Body of pancreas (tissue), 4 donors: ENCODE data around the gene ENO4. TPM values are rescaled to one million over a fixed set of nuclear protein-coding genes. Genes with fewer than 3 reads are reported as not detected.

Source experiments
- ATAC-seq: fragments of 150-250 bp; one replicate; pipeline ENCODE4 v1.9.1; 2016
- DNase-seq, 4 donors: peaks; one replicate each; pipeline ENCODE4 v3.0.0-alpha.2; 2019
- H3K27ac ChIP-seq, 4 donors: fragments of 200-600 bp; sonication (generic); 1 replicate in 3 of 4; 2 replicates in 1 of 4; pipeline versions ENCODE4 v1.5.1 to v1.6.1; 2016 to 2019; ENCODE audit warnings: mild to moderate bottlenecking in 1 of 4, mixed read lengths in 1 of 4, moderate library complexity in 1 of 4
- H3K27me3 ChIP-seq, 2 donors: fragments of 200-600 bp; sonication (generic); one replicate each; pipeline ENCODE4 v1.6.0; 2016; ENCODE audit warnings: mild to moderate bottlenecking in 1 of 2
- H3K36me3 ChIP-seq, 2 donors: fragments of 200-600 bp; sonication (generic); replicated peaks in 1 of 2; 2 replicates each; pipeline ENCODE4 v1.5.1; 2016; ENCODE audit warnings: low read depth in 2 of 2; ENCODE audit not compliant: insufficient read depth in 1 of 2
- H3K4me1 ChIP-seq: fragments of 200-600 bp; sonication (generic); one replicate; pipeline ENCODE4 v1.6.0; 2016
- H3K4me3 ChIP-seq, 2 donors: fragments of 200-600 bp; sonication (generic); 1 replicate in 1 of 2; 2 replicates in 1 of 2; pipeline ENCODE4 v1.5.1; 2016 to 2019
- H3K9me3 ChIP-seq, 3 donors: fragments of 200-600 bp; sonication (generic); 1 replicate in 2 of 3; 2 replicates in 1 of 3; pipeline ENCODE4 v1.5.1; 2016
- CTCF ChIP-seq, 7 experiments: fragments of 450-650 bp in 4 of 7; fragments of 200-600 bp in 3 of 7; sonication (generic) in 3 of 7; IDR thresholded peaks; one replicate each; pipeline ENCODE4 v1.5.1; 2016 to 2019; ENCODE audit warnings: antibody characterized with exemption in 7 of 7
- POLR2A ChIP-seq, 3 donors: fragments of 450-650 bp; IDR thresholded peaks; one replicate each; pipeline ENCODE4 v1.6.1; 2016; ENCODE audit warnings: antibody characterized with exemption in 3 of 3, mild to moderate bottlenecking in 2 of 3
- WGBS, 2 donors: methylation state at CpG; one replicate each; pipeline ENCODE4 v1.1.5; 2017; 5-methylcytosine and 5-hydroxymethylcytosine counted together
- intact Hi-C: fragments of 100-400 bp; cut with DNase I; formaldehyde crosslinking; loops from one replicate; pipeline ENCODE4 v1.15.1; 2023
- total RNA-seq, 2 donors: library from RNA; depleted of rRNA; stranded (reverse); fragments of >200 nt; gene quantifications; one replicate each; pipeline ENCODE4 v1.1.0, GENCODE V29; 2016

ENO4 gene
- total RNA-seq, 2 donors from 2014 or later = 1.0 TPM; not detected in 1

GRCh38 chr10:116868198-116868676 is 18.9 kb downstream of the ENO4 start:
- Histone ChIP-seq H3K4me3 (no peak overlapping the region), H3K27me3 (no peaks in the 10 kb centered on the region), H3K4me1 (no peaks in the 10 kb centered on the region), H3K9me3 (no peaks in the 10 kb centered on the region), H3K27ac (no peak overlapping the region), H3K36me3 (no peaks in the 10 kb centered on the region)
- DNase-seq (no peak), ATAC-seq (no peak)
- TF ChIP-seq POLR2A (IDR thresholded peaks at IDR 0.05) = no peak
- no peak for TF ChIP-seq CTCF (IDR thresholded peaks at IDR 0.05)
- intact Hi-C loops = no loop called here
- 67 to 70% methylated on average over 4 of the region's 4 CpGs for WGBS, 2 donors

- DNase-seq = no peak
- H3K27me3 ChIP-seq = no peaks in the 10 kb centered on the region
- H3K27ac ChIP-seq = no peak overlapping the region
- H3K9me3 ChIP-seq = no peaks in the 10 kb centered on the region
- WGBS, 2 donors = 32 to 36% methylated on average over 3 to 4 of the region's 4 CpGs
- no peak overlapping the region for H3K4me3 ChIP-seq
- TF ChIP-seq CTCF (IDR thresholded peaks at IDR 0.05) (no peak), POLR2A (IDR thresholded peaks at IDR 0.05) (no peak)
- intact Hi-C loops = no loop called here
- ATAC-seq = no peak
- no peaks in the 10 kb centered on the region for H3K36me3 ChIP-seq
- H3K4me1 ChIP-seq = no peaks in the 10 kb centered on the region
Measured at GRCh38 chr10:116868722-116869121, 19.4 kb downstream of the ENO4 start.

GRCh38 chr10:116870949-116871348 is 21.6 kb downstream of the ENO4 start:
- H3K27me3 ChIP-seq = no peaks in the 10 kb centered on the region
- H3K4me3 ChIP-seq = no peak overlapping the region
- no peaks in the 10 kb centered on the region for H3K9me3 ChIP-seq
- H3K4me1 ChIP-seq = no peaks in the 10 kb centered on the region
- H3K36me3 ChIP-seq = no peaks in the 10 kb centered on the region
- intact Hi-C loops = no loop called here
- DNase-seq (no peak), ATAC-seq (no peak)
- no peak overlapping the region for H3K27ac ChIP-seq
- WGBS, 2 donors = 83 to 92% methylated on average over 2 of the region's 2 CpGs
- no peak for TF ChIP-seq POLR2A (IDR thresholded peaks at IDR 0.05)
- no peak for TF ChIP-seq CTCF (IDR thresholded peaks at IDR 0.05)

GRCh38 chr10:116873134-116873533 is 23.8 kb downstream of the ENO4 start:
- no peaks in the 10 kb centered on the region for H3K27me3 ChIP-seq
- intact Hi-C loops = no loop called here
- no peaks in the 10 kb centered on the region for H3K9me3 ChIP-seq
- DNase-seq = no peak
- ATAC-seq = no peak
- TF ChIP-seq POLR2A (IDR thresholded peaks at IDR 0.05) (no peak), CTCF (IDR thresholded peaks at IDR 0.05) (no peak)
- no peak overlapping the region for H3K27ac ChIP-seq
- H3K4me1 ChIP-seq = no peaks in the 10 kb centered on the region
- no peaks in the 10 kb centered on the region for H3K36me3 ChIP-seq
- no peak overlapping the region for H3K4me3 ChIP-seq
- 36 to 61% methylated on average over 2 of the region's 2 CpGs for WGBS, 2 donors

- 65 to 72% methylated on average over 2 of the region's 2 CpGs for WGBS, 2 donors
- Histone ChIP-seq H3K4me3 (no peak overlapping the region), H3K9me3 (no peaks in the 10 kb centered on the region), H3K27me3 (no peaks in the 10 kb centered on the region), H3K4me1 (no peaks in the 10 kb centered on the region), H3K36me3 (no peaks in the 10 kb centered on the region), H3K27ac (no peak overlapping the region)
- no peak for ATAC-seq
- no peak for DNase-seq
- intact Hi-C loops = no loop called here
- TF ChIP-seq POLR2A (IDR thresholded peaks at IDR 0.05) (no peak), CTCF (IDR thresholded peaks at IDR 0.05) (no peak)
Measured at GRCh38 chr10:116875897-116876296, 26.6 kb downstream of the ENO4 start.
